Measurements from ENCODE around the gene GASK1A. TPM values are rescaled to one million over a fixed set of nuclear protein-coding genes. Genes with fewer than 3 reads are reported as not detected.
"Not testable (repeated sequence)": the region's sequence is repeated elsewhere in the genome, so short reads cannot be mapped to it uniquely, and the experiment has no call there.

Gene GASK1A
- total RNA-seq, 1 donor from 2014 or later = 0.72 TPM

DNA sequence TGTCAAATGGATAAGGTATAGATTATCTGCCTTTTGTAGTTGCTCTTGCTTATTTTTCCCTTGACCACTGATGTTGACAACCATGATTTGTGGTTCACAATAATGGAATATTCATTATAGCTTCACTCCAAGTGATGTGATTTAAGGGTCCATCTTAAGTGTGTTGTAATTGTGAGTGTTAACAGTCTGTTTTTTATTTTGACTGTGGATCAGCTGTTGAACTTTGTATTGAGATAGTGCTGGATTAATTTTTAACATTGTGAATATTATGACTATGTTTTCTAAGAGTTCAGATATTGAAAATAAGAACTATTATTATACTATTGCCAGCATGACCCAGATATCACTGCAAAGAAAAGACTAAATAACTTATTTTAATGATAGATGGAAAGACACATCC, 8.6 kb upstream of the GASK1A start:
- Mint-ChIP-seq H3K4me3 (ENCODE audit: unreplicated experiment) (no peak overlapping the region), H3K4me1 (ENCODE audit: unreplicated experiment) (no peaks in the 10 kb centered on the region), H3K9me3 (ENCODE audit: unreplicated experiment) (peaks cover 15% of the 10 kb centered on the region), H3K27me3 (ENCODE audit: unreplicated experiment) (peaks cover 2% of the 10 kb centered on the region), H3K27ac (ENCODE audit: unreplicated experiment) (no peak overlapping the region), H3K36me3 (ENCODE audit: low read depth, unreplicated experiment) (peaks cover 13% of the 10 kb centered on the region)
- no peak for DNase-seq (ENCODE audit: low spot score)
- TF ChIP-seq, protein P1, sequence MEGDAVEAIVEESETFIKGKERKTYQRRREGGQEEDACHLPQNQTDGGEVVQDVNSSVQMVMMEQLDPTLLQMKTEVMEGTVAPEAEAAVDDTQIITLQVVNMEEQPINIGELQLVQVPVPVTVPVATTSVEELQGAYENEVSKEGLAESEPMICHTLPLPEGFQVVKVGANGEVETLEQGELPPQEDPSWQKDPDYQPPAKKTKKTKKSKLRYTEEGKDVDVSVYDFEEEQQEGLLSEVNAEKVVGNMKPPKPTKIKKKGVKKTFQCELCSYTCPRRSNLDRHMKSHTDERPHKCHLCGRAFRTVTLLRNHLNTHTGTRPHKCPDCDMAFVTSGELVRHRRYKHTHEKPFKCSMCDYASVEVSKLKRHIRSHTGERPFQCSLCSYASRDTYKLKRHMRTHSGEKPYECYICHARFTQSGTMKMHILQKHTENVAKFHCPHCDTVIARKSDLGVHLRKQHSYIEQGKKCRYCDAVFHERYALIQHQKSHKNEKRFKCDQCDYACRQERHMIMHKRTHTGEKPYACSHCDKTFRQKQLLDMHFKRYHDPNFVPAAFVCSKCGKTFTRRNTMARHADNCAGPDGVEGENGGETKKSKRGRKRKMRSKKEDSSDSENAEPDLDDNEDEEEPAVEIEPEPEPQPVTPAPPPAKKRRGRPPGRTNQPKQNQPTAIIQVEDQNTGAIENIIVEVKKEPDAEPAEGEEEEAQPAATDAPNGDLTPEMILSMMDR (IDR thresholded peaks at IDR 0.05; ENCODE audit: unreplicated experiment) = no peak

DNA sequence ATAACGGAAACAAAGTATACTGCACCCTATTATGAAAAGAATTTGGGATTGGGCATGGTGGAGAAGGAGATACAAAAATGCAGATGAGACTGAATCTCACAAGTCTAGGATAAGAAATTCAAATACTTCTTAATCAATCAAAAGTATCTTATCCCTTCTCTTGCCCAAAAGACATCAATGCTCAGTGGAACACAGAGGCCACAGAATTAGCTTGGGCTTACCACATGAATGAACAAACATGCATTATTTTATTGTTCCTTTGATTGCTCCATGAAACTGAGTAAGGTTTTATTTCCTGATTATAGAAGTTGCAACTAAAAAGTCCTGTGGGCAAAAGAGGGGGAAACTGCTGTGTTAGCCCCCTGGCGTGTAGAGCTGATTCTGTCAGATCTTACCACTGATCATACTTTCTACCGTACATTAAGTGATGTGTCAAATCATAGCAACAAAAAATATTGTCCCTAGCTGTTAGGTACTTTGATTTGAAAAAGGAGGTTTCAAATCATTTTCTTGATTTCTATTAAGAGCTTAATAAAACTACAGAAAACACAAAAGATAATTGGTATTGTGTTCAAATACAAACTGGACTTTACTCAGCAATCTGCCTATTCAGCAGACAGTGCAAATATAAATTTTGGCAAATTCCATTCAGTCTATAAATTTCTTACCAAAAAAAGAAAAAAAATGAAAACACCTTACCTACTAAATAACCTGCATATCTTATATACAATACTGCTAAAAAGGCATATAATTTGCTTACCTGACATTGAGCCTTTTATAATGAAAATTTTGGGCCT, 7.9 kb upstream of the GASK1A start:
- Mint-ChIP-seq H3K36me3 (ENCODE audit: low read depth, unreplicated experiment) (peaks cover 19% of the 10 kb centered on the region), H3K27me3 (ENCODE audit: unreplicated experiment) (peaks cover 7% of the 10 kb centered on the region), H3K4me3 (ENCODE audit: unreplicated experiment) (no peak overlapping the region)

DNA sequence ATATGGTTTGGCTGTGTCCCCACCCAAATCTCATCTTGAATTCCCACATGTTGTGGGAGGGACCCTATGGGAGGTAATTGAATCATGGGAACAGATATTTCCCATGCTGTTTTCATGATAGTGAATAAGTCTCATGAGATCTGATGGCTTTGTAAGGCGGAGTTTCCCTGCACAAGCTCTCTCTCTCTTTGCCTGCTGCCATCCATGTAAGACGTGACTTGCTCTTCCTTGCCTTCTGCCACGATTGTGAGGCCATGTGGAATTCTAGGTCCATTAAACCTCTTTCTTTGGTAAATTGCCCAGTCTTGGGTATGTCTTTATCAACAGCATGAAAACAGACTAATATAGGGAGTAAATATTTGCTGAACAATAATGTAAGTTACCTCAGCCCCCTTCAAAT, 4.2 kb upstream of the GASK1A start:
- H3K27me3 Mint-ChIP-seq (ENCODE audit: unreplicated experiment); H3K27ac Mint-ChIP-seq (ENCODE audit: unreplicated experiment): not testable (repeated sequence)
- peaks cover 19% of the 10 kb centered on the region for H3K36me3 Mint-ChIP-seq (ENCODE audit: low read depth, unreplicated experiment)

More for the DNA sequence above, 7.9 kb upstream of the GASK1A start:
- TF ChIP-seq, protein P1 (IDR thresholded peaks at IDR 0.05; ENCODE audit: unreplicated experiment) = no peak
- Mint-ChIP-seq H3K4me1 (ENCODE audit: unreplicated experiment) (no peaks in the 10 kb centered on the region), H3K9me3 (ENCODE audit: unreplicated experiment) (peaks cover 20% of the 10 kb centered on the region), H3K27ac (ENCODE audit: unreplicated experiment) (no peak overlapping the region)
- DNase-seq (ENCODE audit: low spot score) = no peak

DNA sequence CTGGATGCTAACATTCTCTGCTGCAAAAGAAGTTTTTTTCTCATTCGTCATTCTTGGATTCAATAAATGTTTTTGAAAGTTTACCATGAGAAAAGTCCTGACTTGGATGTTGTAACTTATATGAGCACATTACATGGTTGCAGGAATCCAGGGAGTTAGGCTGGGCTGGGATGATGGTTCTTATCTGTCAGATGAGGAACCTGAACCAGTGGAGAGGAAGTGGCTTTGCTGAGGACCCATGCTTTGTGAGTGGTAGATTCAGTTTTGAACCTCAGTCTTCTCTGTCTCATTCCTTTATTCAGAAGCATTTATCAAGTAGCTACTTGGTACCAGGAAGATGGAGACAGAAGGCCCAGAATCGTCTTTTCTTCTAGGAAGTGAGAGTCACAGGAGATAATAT, 3.7 kb upstream of the GASK1A start:
- peaks cover 23% of the 10 kb centered on the region for H3K9me3 Mint-ChIP-seq (ENCODE audit: unreplicated experiment)
- no peak overlapping the region for H3K4me3 Mint-ChIP-seq (ENCODE audit: unreplicated experiment)
- H3K36me3 Mint-ChIP-seq (ENCODE audit: low read depth, unreplicated experiment) = peaks cover 19% of the 10 kb centered on the region
- peaks cover 9% of the 10 kb centered on the region for H3K27me3 Mint-ChIP-seq (ENCODE audit: unreplicated experiment)
- H3K4me1 Mint-ChIP-seq (ENCODE audit: unreplicated experiment) = peaks cover 8% of the 10 kb centered on the region
- TF ChIP-seq, protein P1 (IDR thresholded peaks at IDR 0.05; ENCODE audit: unreplicated experiment) = no peak
- no peak overlapping the region for H3K27ac Mint-ChIP-seq (ENCODE audit: unreplicated experiment)
- no peak for DNase-seq (ENCODE audit: low spot score)

More for the DNA sequence above, 4.2 kb upstream of the GASK1A start:
- not testable (repeated sequence) for DNase-seq (ENCODE audit: low spot score); H3K4me1 Mint-ChIP-seq (ENCODE audit: unreplicated experiment); H3K4me3 Mint-ChIP-seq (ENCODE audit: unreplicated experiment)
- peaks cover 23% of the 10 kb centered on the region for H3K9me3 Mint-ChIP-seq (ENCODE audit: unreplicated experiment)

DNA sequence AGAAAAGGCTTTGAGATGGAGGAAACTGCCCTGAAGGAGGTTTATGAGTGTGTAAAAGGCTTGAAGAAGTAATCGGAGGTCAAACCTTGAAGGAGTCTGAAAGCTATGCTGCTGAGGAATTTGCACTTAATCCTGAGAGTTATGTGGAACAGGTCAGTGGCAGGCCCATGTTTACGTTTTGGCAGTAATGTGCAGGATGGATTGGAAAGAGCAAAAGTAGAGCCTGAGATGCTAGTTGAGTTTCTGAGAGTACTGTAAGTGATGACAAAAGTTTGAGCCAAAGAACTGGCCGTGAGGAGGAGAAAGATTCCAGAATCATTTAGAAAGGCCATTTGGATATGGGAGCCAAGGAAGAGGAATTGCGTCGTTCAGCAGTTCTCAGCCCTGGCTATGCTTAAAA, 3.2 kb upstream of the GASK1A start:
- Mint-ChIP-seq H3K4me1 (ENCODE audit: unreplicated experiment) (peaks cover 11% of the 10 kb centered on the region), H3K27ac (ENCODE audit: unreplicated experiment) (no peak overlapping the region), H3K36me3 (ENCODE audit: low read depth, unreplicated experiment) (peaks cover 19% of the 10 kb centered on the region), H3K9me3 (ENCODE audit: unreplicated experiment) (peaks cover 23% of the 10 kb centered on the region), H3K27me3 (ENCODE audit: unreplicated experiment) (peaks cover 13% of the 10 kb centered on the region), H3K4me3 (ENCODE audit: unreplicated experiment) (no peak overlapping the region)
- TF ChIP-seq, protein P1 (IDR thresholded peaks at IDR 0.05; ENCODE audit: unreplicated experiment) = no peak
- DNase-seq (ENCODE audit: low spot score) = no peak
